ENCODE measurements around the gene TIPARP. TPM values are rescaled to one million over a fixed set of nuclear protein-coding genes. Genes with fewer than 3 reads are reported as not detected.

Gene TIPARP
- total and polyA plus RNA-seq, 2 of the 8 experiments (the other 6 are each of a cell fraction or from before 2014, with no cell fraction given) = 1.6 to 5.8 TPM

DNA sequence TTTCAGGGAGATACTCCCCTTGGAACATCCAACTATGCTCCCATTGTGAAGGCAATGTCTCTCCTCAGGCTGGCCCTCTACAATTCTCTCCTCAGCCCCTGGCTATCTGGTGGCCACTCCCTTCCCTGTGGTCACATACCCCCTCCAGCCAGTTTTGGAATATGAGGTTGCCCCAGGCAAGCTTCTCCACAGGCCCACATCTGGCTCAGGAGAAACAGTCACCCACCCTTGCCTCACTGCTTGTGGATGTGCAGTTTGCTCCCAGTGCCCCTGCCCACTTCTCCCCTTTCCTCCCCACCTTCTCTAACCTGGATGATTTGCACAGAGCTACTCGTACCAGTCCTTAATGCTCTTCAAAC lies 15.7 kb upstream of the TIPARP start (continued):
- TF ChIP-seq, protein P1, sequence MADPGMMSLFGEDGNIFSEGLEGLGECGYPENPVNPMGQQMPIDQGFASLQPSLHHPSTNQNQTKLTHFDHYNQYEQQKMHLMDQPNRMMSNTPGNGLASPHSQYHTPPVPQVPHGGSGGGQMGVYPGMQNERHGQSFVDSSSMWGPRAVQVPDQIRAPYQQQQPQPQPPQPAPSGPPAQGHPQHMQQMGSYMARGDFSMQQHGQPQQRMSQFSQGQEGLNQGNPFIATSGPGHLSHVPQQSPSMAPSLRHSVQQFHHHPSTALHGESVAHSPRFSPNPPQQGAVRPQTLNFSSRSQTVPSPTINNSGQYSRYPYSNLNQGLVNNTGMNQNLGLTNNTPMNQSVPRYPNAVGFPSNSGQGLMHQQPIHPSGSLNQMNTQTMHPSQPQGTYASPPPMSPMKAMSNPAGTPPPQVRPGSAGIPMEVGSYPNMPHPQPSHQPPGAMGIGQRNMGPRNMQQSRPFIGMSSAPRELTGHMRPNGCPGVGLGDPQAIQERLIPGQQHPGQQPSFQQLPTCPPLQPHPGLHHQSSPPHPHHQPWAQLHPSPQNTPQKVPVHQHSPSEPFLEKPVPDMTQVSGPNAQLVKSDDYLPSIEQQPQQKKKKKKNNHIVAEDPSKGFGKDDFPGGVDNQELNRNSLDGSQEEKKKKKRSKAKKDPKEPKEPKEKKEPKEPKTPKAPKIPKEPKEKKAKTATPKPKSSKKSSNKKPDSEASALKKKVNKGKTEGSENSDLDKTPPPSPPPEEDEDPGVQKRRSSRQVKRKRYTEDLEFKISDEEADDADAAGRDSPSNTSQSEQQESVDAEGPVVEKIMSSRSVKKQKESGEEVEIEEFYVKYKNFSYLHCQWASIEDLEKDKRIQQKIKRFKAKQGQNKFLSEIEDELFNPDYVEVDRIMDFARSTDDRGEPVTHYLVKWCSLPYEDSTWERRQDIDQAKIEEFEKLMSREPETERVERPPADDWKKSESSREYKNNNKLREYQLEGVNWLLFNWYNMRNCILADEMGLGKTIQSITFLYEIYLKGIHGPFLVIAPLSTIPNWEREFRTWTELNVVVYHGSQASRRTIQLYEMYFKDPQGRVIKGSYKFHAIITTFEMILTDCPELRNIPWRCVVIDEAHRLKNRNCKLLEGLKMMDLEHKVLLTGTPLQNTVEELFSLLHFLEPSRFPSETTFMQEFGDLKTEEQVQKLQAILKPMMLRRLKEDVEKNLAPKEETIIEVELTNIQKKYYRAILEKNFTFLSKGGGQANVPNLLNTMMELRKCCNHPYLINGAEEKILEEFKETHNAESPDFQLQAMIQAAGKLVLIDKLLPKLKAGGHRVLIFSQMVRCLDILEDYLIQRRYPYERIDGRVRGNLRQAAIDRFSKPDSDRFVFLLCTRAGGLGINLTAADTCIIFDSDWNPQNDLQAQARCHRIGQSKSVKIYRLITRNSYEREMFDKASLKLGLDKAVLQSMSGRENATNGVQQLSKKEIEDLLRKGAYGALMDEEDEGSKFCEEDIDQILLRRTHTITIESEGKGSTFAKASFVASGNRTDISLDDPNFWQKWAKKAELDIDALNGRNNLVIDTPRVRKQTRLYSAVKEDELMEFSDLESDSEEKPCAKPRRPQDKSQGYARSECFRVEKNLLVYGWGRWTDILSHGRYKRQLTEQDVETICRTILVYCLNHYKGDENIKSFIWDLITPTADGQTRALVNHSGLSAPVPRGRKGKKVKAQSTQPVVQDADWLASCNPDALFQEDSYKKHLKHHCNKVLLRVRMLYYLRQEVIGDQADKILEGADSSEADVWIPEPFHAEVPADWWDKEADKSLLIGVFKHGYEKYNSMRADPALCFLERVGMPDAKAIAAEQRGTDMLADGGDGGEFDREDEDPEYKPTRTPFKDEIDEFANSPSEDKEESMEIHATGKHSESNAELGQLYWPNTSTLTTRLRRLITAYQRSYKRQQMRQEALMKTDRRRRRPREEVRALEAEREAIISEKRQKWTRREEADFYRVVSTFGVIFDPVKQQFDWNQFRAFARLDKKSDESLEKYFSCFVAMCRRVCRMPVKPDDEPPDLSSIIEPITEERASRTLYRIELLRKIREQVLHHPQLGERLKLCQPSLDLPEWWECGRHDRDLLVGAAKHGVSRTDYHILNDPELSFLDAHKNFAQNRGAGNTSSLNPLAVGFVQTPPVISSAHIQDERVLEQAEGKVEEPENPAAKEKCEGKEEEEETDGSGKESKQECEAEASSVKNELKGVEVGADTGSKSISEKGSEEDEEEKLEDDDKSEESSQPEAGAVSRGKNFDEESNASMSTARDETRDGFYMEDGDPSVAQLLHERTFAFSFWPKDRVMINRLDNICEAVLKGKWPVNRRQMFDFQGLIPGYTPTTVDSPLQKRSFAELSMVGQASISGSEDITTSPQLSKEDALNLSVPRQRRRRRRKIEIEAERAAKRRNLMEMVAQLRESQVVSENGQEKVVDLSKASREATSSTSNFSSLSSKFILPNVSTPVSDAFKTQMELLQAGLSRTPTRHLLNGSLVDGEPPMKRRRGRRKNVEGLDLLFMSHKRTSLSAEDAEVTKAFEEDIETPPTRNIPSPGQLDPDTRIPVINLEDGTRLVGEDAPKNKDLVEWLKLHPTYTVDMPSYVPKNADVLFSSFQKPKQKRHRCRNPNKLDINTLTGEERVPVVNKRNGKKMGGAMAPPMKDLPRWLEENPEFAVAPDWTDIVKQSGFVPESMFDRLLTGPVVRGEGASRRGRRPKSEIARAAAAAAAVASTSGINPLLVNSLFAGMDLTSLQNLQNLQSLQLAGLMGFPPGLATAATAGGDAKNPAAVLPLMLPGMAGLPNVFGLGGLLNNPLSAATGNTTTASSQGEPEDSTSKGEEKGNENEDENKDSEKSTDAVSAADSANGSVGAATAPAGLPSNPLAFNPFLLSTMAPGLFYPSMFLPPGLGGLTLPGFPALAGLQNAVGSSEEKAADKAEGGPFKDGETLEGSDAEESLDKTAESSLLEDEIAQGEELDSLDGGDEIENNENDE (IDR thresholded peaks at IDR 0.05; ENCODE audit: insufficient replicate concordance, low read length) = no peak
- TF ChIP-seq RXRA (IDR thresholded peaks at IDR 0.05; ENCODE audit: insufficient read depth, low read depth, low read length) (no peak), BRCA1 (IDR thresholded peaks at IDR 0.05; ENCODE audit: low read depth, low read length) (no peak), RFX5 (IDR thresholded peaks at IDR 0.05; ENCODE audit: borderline replicate concordance, low read depth, low read length) (no peak), MAFK (IDR thresholded peaks at IDR 0.05; ENCODE audit: low read depth, low read length) (no peak), SIN3A (conservative IDR thresholded peaks at IDR 0.05 in 1 of 2, IDR thresholded peaks at IDR 0.05 in 1 of 2; ENCODE audit: low read depth in 1 of 2, low read length in 2 of 2) (no peak), ASH2L (IDR thresholded peaks at IDR 0.05; ENCODE audit: low read length) (no peak), CTBP2 (IDR thresholded peaks at IDR 0.05; ENCODE audit: borderline replicate concordance, insufficient read depth, insufficient read length, low read length) (no peak)
- TF ChIP-seq, protein P2, sequence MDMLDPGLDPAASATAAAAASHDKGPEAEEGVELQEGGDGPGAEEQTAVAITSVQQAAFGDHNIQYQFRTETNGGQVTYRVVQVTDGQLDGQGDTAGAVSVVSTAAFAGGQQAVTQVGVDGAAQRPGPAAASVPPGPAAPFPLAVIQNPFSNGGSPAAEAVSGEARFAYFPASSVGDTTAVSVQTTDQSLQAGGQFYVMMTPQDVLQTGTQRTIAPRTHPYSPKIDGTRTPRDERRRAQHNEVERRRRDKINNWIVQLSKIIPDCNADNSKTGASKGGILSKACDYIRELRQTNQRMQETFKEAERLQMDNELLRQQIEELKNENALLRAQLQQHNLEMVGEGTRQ (IDR thresholded peaks at IDR 0.05; ENCODE audit: low read length) = no peak
- TF ChIP-seq, protein P3, sequence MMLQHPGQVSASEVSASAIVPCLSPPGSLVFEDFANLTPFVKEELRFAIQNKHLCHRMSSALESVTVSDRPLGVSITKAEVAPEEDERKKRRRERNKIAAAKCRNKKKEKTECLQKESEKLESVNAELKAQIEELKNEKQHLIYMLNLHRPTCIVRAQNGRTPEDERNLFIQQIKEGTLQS (IDR thresholded peaks at IDR 0.05; ENCODE audit: insufficient read depth, low read depth, low read length) = no peak
